T-cell (primary cell): ENCODE data around the gene HAUS8. TPM values are rescaled to one million over a fixed set of nuclear protein-coding genes. Genes with fewer than 3 reads are reported as not detected.

Experiments used
- ATAC-seq, 4 experiments: fragments of 200-7000 bp in 3 of 4; fragments of 150-1000 bp in 1 of 4; cut with Tn5 transposase; replicated peaks in 1 of 4; 1 replicate in 3 of 4; 2 replicates in 1 of 4; pipeline ENCODE4 v1.10.0; 2021; ENCODE audit warnings: moderate library complexity in 3 of 4, mild to moderate bottlenecking in 2 of 4, moderate number of reproducible peaks in 1 of 4
- CTCF ChIA-PET, 2 donors: fragments of 300-600 bp; sonication (Branson Sonifier 250); formaldehyde crosslinking; loops; one replicate each; lab custom pipeline; 2022; ENCODE audit warnings: antibody characterized with exemption in 2 of 2; lab: Charles Lee
- POLR2A ChIA-PET, 2 donors: fragments of 300-600 bp; sonication (Branson Sonifier 250); formaldehyde crosslinking; loops; one replicate each; lab custom pipeline; 2022; ENCODE audit warnings: antibody characterized with exemption in 2 of 2; lab: Charles Lee
- DNase-seq, 35 experiments: peaks; one replicate each; pipeline versions ENCODE4 v3.0.0 to v3.0.0-alpha.2; 2013 to 2023
- H3K27ac ChIP-seq: one replicate; pipeline ENCODE4 v1.5.1; 2013; ENCODE audit warnings: low read length
- H3K27me3 ChIP-seq, 2 experiments: replicated peaks in 1 of 2; 1 replicate in 1 of 2; 2 replicates in 1 of 2; pipeline versions ENCODE4 v1.6.1 to v1.7.0; 2013; ENCODE audit warnings: low read length in 1 of 2, mixed read lengths in 1 of 2; ENCODE audit not compliant: control insufficient read depth in 2 of 2, insufficient read depth in 2 of 2; ENCODE audit errors: extremely low read depth in 1 of 2
- H3K36me3 ChIP-seq, 2 donors: 1 replicate in 1 of 2; 2 replicates in 1 of 2; pipeline versions ENCODE4 v1.6.1 to v1.7.0; 2013; ENCODE audit warnings: low read length in 1 of 2; ENCODE audit not compliant: control insufficient read depth in 2 of 2, insufficient read depth in 1 of 2; ENCODE audit errors: extremely low read depth in 1 of 2
- H3K4me1 ChIP-seq, 2 experiments: 1 replicate in 1 of 2; 2 replicates in 1 of 2; pipeline versions ENCODE4 v1.6.1 to v1.7.0; 2013; ENCODE audit warnings: low read length in 2 of 2, mixed read lengths in 1 of 2; ENCODE audit not compliant: insufficient read depth in 2 of 2, control insufficient read depth in 1 of 2; ENCODE audit errors: extremely low read depth in 1 of 2
- H3K4me3 ChIP-seq, 2 donors: 1 replicate in 1 of 2; 2 replicates in 1 of 2; pipeline versions ENCODE4 v1.5.1 to v1.7.0; 2013; ENCODE audit warnings: mild to moderate bottlenecking in 2 of 2, low read length in 1 of 2, moderate library complexity in 1 of 2; ENCODE audit not compliant: control insufficient read depth in 1 of 2; ENCODE audit errors: extremely low read depth in 1 of 2
- H3K9me3 ChIP-seq: 2 replicates; pipeline ENCODE4 v1.7.0; 2013
- H3K27ac Mint-ChIP-seq, 2 donors: one replicate each; pipeline ENCODE4 v1.8.0; 2020 to 2021; ENCODE audit warnings: mild to moderate bottlenecking in 2 of 2, mixed read lengths in 2 of 2
- H3K27me3 Mint-ChIP-seq, 2 donors: one replicate each; pipeline ENCODE4 v1.8.0; 2021 to 2022; ENCODE audit warnings: mixed read lengths in 2 of 2
- H3K36me3 Mint-ChIP-seq: one replicate; pipeline ENCODE4 v1.8.0; 2021; ENCODE audit warnings: mixed read lengths
- H3K4me1 Mint-ChIP-seq, 3 donors: one replicate each; pipeline ENCODE4 v1.8.0; 2020 to 2022; ENCODE audit warnings: mixed read lengths in 3 of 3, mild to moderate bottlenecking in 1 of 3
- H3K4me3 Mint-ChIP-seq, 3 donors: one replicate each; pipeline ENCODE4 v1.8.0; 2020 to 2022; ENCODE audit warnings: mild to moderate bottlenecking in 3 of 3, mixed read lengths in 3 of 3, moderate library complexity in 3 of 3
- H3K9me3 Mint-ChIP-seq, 3 donors: one replicate each; pipeline ENCODE4 v1.8.0; 2020 to 2022; ENCODE audit warnings: mixed read lengths in 3 of 3
- WGBS: methylation state at CpG from one replicate; pipeline ENCODE4 v1.1.5; 2013; ENCODE audit warnings: missing lambda C conversion rate; ENCODE audit not compliant: insufficient coverage; 5-methylcytosine and 5-hydroxymethylcytosine counted together
- total RNA-seq, 35 experiments: library from RNA in 6 of 35; stranded (reverse) in 6 of 35; fragments of 120-200 nt in 1 of 35; gene quantifications; one replicate each; pipeline versions ENCODE4 v1.2.1 to v1.2.4 and lab custom pipeline; 2013 to 2026

The HAUS8 gene
- total RNA-seq, 5 donors from 2014 or later (not counting 1 experiment from before 2014, with no cell fraction given), result 16.6 to 20.4 (median 19.3) TPM

DNA sequence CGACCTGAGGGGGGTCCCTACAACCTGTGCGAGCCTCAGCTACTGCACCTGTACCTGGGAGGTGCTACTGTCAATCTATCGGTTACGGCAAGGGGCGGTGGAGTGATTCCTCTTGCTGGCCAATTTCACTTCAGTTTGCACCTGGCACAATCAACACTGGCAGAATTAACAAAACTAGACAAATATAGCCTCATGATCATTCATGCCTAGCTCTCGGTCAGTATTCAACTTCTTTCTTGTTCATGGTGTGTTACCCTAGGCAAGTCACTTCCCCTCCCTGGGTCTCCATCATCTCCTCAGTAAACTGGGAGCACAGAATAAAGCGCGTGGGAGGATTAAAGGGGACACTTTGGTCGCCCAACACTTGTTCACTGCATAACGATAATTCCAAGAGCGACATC, 618 bp downstream of the HAUS8 start:
- ATAC-seq, result no peak
- Histone ChIP-seq H3K9me3 (no peaks in the 10 kb centered on the region), H3K27me3 (no peaks in the 10 kb centered on the region), H3K36me3 (peaks cover 7 to 13% of the 10 kb centered on the region in 2 donors), H3K4me3 (peak overlapping the region; percentile 74 to 97), H3K4me1 (peaks cover 22 to 60% of the 10 kb centered on the region in 2 experiments), H3K27ac (peak overlapping the region; percentile 68)
- H3K9me3 Mint-ChIP-seq, result no peaks in the 10 kb centered on the region
- H3K36me3 Mint-ChIP-seq, result peaks cover 7% of the 10 kb centered on the region
- peaks cover 51 to 66% (median 66%) of the 10 kb centered on the region in 3 donors for H3K4me1 Mint-ChIP-seq
- ChIA-PET CTCF (interaction anchor here in 1 of 2 donors (0.6 to 1.6 kb wide), 3 partner anchors 19 to 999 kb away, joined by 3 read pairs; partner anchors contain the start of gene TPM4), POLR2A (no interaction called here)
- H3K27ac Mint-ChIP-seq, result peak overlapping the region; percentile 96 to 97
- 15% methylated on average over 8 of the region's 11 CpGs for WGBS
- H3K27me3 Mint-ChIP-seq, result no peaks in the 10 kb centered on the region
- DNase-seq, result peak in 2 of 35 experiments; percentile 8 to 14
- peak overlapping the region; percentile 96 to 99 (median 98) for H3K4me3 Mint-ChIP-seq

DNA sequence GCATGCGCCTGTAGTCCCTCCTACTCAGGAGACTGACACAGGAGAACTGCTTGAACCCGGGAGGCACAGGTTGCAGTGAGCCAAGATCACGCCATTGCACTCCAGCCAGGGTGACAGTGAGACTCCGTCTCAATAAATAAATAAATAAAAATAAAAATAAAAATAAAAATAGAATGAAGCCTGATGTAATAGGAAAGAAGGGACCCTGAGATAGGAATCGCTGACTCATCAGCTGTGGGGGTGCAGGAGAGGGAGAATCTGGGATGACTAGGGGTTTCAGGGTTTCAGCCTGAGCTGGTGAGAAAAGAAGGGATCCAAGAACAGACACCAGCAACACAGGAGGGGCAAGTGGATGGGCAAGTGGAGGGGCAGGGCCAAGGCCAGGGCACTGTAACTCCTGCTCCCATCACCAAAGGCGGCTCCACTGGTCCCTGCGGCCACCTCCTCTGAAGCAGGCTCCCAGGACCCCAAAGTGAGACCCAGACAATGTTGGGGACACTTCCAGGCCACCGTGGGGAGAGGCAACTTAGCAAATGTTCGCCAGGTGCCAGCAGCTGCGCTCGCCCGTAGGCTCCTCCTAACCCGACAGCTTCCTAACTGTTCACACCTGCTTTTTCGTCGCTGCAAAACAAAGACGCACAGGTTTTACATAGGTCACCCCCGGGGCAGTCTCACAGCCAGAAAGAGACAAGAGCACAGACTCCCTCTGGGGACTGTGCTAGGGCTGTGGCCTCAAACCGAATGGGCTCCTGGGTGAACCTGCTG, 1.2 kb downstream of the HAUS8 start:
- peaks cover 17 to 54% of the 10 kb centered on the region in 2 experiments for H3K4me1 ChIP-seq
- CTCF ChIA-PET, result interaction anchor here in 1 of 2 donors (0.9 kb wide), 1 partner anchor 20 kb away, joined by 3 read pairs; no protein-coding TSS in a partner anchor
- peaks cover 45 to 60% (median 60%) of the 10 kb centered on the region in 3 donors for H3K4me1 Mint-ChIP-seq
- ATAC-seq (no peak), DNase-seq (peak in 8 of 35 experiments; percentile 7 to 38 (median 12))
- peak overlapping the region; percentile 68 for H3K27ac ChIP-seq
- H3K36me3 ChIP-seq, result peaks cover 7 to 14% of the 10 kb centered on the region in 2 donors
- peak overlapping the region; percentile 74 to 97 for H3K4me3 ChIP-seq
- POLR2A ChIA-PET, result no interaction called here
- peak overlapping the region; percentile 96 to 99 (median 98) for H3K4me3 Mint-ChIP-seq
- H3K9me3 Mint-ChIP-seq, result no peaks in the 10 kb centered on the region
- no peaks in the 10 kb centered on the region for H3K9me3 ChIP-seq
- H3K36me3 Mint-ChIP-seq, result peaks cover 7% of the 10 kb centered on the region
- WGBS, result 29% methylated on average over 15 of the region's 18 CpGs
- H3K27ac Mint-ChIP-seq, result peak overlapping the region; percentile 96 to 97
- no peaks in the 10 kb centered on the region for H3K27me3 ChIP-seq
- no peaks in the 10 kb centered on the region for H3K27me3 Mint-ChIP-seq

DNA sequence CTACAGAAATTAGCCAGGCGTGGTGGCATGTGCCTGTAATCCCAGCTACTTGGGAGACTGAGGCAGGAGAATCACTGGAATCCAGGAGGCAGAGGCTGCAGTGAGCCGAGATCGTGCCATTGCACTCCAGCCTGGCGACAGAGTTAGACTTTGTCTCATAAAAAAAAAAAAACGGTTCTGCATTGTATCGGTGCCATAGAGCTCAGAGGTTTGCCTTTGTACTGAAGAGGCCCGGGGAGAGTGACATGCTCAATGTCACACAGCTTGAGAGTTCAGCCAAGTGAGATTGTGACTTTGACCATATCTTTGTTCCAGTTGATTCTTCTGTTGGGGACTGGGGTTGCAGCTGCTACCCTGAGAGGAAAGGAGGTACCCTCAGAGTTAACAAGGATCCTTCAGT, 4.3 kb downstream of the HAUS8 start:
- Histone ChIP-seq H3K27ac (no peak overlapping the region), H3K4me3 (no peak overlapping the region), H3K4me1 (peaks cover 8 to 24% of the 10 kb centered on the region in 2 experiments), H3K9me3 (no peaks in the 10 kb centered on the region), H3K36me3 (peaks cover 7 to 19% of the 10 kb centered on the region in 2 donors), H3K27me3 (no peaks in the 10 kb centered on the region)
- no peak for ATAC-seq
- Mint-ChIP-seq H3K9me3 (no peaks in the 10 kb centered on the region), H3K27ac (no peak overlapping the region), H3K36me3 (peaks cover 20% of the 10 kb centered on the region), H3K27me3 (no peaks in the 10 kb centered on the region), H3K4me3 (no peak overlapping the region), H3K4me1 (peaks cover 28 to 41% (median 41%) of the 10 kb centered on the region in 3 donors)
- ChIA-PET POLR2A (no interaction called here), CTCF (interaction anchor here in 1 of 2 donors (0.6 kb wide), 2 partner anchors 363 to 1234 kb away, joined by 4 read pairs; no protein-coding TSS in a partner anchor)
- no peak for DNase-seq
- WGBS, result 95% methylated on average over 7 of the region's 7 CpGs

DNA sequence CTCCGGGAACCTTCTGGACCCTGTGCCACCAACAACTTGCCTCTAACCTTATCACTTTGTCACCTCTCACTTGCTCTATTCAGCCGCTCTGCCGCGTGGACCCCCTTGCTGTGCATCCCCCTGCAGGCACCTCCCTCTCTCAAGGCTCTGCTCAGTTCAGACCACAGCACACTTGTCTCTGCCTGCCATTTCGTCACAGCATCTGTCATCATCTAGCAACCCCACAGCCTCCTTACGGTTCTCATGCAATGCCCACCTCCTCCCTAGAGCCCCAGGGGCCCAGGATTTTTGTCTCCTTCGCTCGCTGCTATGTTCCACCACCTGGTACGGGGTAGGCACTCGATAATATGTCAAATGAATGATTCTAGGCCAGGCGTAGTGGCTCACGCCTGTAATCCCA, 4.8 kb downstream of the HAUS8 start:
- no peak overlapping the region for H3K4me3 Mint-ChIP-seq
- peaks cover 20% of the 10 kb centered on the region for H3K36me3 Mint-ChIP-seq
- Histone ChIP-seq H3K27me3 (no peaks in the 10 kb centered on the region), H3K4me1 (peaks cover 8 to 28% of the 10 kb centered on the region in 2 experiments), H3K4me3 (no peak overlapping the region), H3K9me3 (no peaks in the 10 kb centered on the region), H3K36me3 (peaks cover 7 to 19% of the 10 kb centered on the region in 2 donors), H3K27ac (no peak overlapping the region)
- H3K4me1 Mint-ChIP-seq, result peaks cover 28 to 44% (median 42%) of the 10 kb centered on the region in 3 donors
- no peaks in the 10 kb centered on the region for H3K9me3 Mint-ChIP-seq
- ATAC-seq, result no peak
- H3K27ac Mint-ChIP-seq, result no peak overlapping the region
- ChIA-PET CTCF (interaction anchor here (0.6 kb wide), 3 partner anchors 234 to 1234 kb away, joined by 3 to 4 read pairs (median 4); no protein-coding TSS in a partner anchor), POLR2A (no interaction called here)
- DNase-seq, result no peak
- no peaks in the 10 kb centered on the region for H3K27me3 Mint-ChIP-seq
- WGBS, result 100% methylated on average over 12 of the region's 12 CpGs

DNA sequence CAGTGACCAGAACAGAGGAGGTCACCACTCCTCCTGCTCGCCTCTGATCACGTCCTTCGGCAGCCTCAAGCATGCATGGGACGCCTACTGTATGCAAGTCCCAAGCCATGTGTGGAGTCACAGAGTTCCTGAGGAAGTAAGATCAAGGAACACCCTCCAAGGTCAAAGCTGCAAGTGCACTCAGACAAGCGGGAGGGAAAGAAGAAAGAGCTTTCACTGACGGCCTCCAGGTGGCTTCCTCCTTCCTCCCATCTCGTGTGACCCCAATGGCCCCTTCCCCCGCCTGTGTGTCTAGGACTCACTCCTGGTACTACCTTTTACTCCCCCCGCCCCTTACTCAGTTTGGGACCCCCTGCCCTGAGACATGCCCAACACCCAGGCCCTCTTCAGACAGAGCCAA, 6.1 kb downstream of the HAUS8 start:
- H3K9me3 ChIP-seq, result no peaks in the 10 kb centered on the region
- H3K4me1 ChIP-seq, result peaks cover 5 to 26% of the 10 kb centered on the region in 2 experiments
- Mint-ChIP-seq H3K4me3 (no peak overlapping the region), H3K36me3 (peaks cover 26% of the 10 kb centered on the region), H3K9me3 (no peaks in the 10 kb centered on the region), H3K4me1 (peaks cover 33 to 49% (median 46%) of the 10 kb centered on the region in 3 donors), H3K27ac (no peak overlapping the region), H3K27me3 (no peaks in the 10 kb centered on the region)
- 94% methylated on average over 6 of the region's 9 CpGs for WGBS
- DNase-seq, result no peak
- no peak overlapping the region for H3K27ac ChIP-seq
- H3K27me3 ChIP-seq, result no peaks in the 10 kb centered on the region
- no peak overlapping the region for H3K4me3 ChIP-seq
- peaks cover 7 to 19% of the 10 kb centered on the region in 2 donors for H3K36me3 ChIP-seq
- ChIA-PET POLR2A (no interaction called here), CTCF (interaction anchor here in 1 of 2 donors (0.6 kb wide), 1 partner anchor 91 kb away, joined by 3 read pairs; no protein-coding TSS in a partner anchor)
- ATAC-seq, result no peak

DNA sequence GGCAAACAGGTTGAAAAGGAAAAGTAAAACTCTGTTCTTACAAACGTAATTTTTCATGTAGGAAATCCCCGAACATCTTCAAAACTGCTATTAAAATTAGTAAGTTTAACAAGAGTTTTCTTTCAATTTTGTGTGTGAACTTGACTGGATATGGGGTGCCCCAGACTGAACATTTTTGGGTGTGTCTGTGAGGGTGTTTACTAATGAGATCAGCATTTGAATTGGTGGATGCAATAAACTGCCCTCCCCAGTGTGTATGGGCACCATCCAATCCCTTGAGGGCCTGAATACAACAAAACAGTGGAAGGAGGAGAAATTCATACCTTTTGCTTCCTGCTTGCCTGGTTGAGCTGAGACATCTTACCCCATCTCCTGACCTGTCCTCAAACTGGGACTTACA, 11.8 kb downstream of the HAUS8 start:
- DNase-seq (no peak), ATAC-seq (no peak)
- CTCF ChIA-PET, result interaction anchor here (0.5 to 0.7 kb wide), 2 partner anchors 20 to 402 kb away, joined by 3 to 4 read pairs; no protein-coding TSS in a partner anchor
- no peak overlapping the region for H3K27ac Mint-ChIP-seq
- H3K27me3 Mint-ChIP-seq, result no peaks in the 10 kb centered on the region
- Histone ChIP-seq H3K9me3 (no peaks in the 10 kb centered on the region), H3K4me1 (peaks cover 3 to 10% of the 10 kb centered on the region in 2 experiments), H3K27ac (no peak overlapping the region), H3K27me3 (no peaks in the 10 kb centered on the region), H3K4me3 (no peak overlapping the region), H3K36me3 (peaks cover 5 to 20% of the 10 kb centered on the region in 2 donors)
- peaks cover 38% of the 10 kb centered on the region for H3K36me3 Mint-ChIP-seq
- H3K4me3 Mint-ChIP-seq, result no peak overlapping the region
- POLR2A ChIA-PET, result no interaction called here
- H3K9me3 Mint-ChIP-seq, result no peaks in the 10 kb centered on the region
- peaks cover 22 to 38% (median 30%) of the 10 kb centered on the region in 3 donors for H3K4me1 Mint-ChIP-seq
- WGBS, result no CpG with 5 or more reads among the region's 2 CpGs
